ENCODE measurements around the gene SKI.
A peak's percentile ranks its signal among the peaks of the same experiment; 100 is the strongest.

Gene SKI

GRCh38 chr1:2334366-2334765, 106.2 kb downstream of the SKI start:
- no peak for DNase-seq

GRCh38 chr1:2334883-2335534, 106.9 kb downstream of the SKI start:
- no peak for DNase-seq

- no peak for DNase-seq
These were observed 107.8 kb downstream of the SKI start for GRCh38 chr1:2335721-2336455.

- no peak for DNase-seq
These were observed 108.4 kb downstream of the SKI start for GRCh38 chr1:2336499-2336898.

GRCh38 chr1:2337081-2337480, 109.0 kb downstream of the SKI start:
- DNase-seq: no peak

GRCh38 chr1:2337501-2337900, 109.4 kb downstream of the SKI start:
- DNase-seq: no peak

GRCh38 chr1:2339206-2340085, 111.3 kb downstream of the SKI start:
- DNase-seq: no peak

GRCh38 chr1:2340086-2340917, 112.2 kb downstream of the SKI start:
- DNase-seq: no peak

- DNase-seq: no peak
These were observed 112.8 kb downstream of the SKI start for GRCh38 chr1:2340918-2341254.

GRCh38 chr1:2341706-2342383, 113.7 kb downstream of the SKI start:
- no peak for DNase-seq

GRCh38 chr1:2342384-2343022, 114.4 kb downstream of the SKI start:
- no peak for DNase-seq

GRCh38 chr1:2343023-2343935, 115.2 kb downstream of the SKI start:
- peak in 5 of 58 donors; percentile 3 to 17 (median 12) for DNase-seq

GRCh38 chr1:2344121-2344681, 116.1 kb downstream of the SKI start:
- no peak for DNase-seq

GRCh38 chr1:2344744-2345296, 116.7 kb downstream of the SKI start:
- DNase-seq: no peak

- no peak for DNase-seq
These were observed 117.4 kb downstream of the SKI start for GRCh38 chr1:2345297-2346075.

- DNase-seq: no peak
These were observed 118.7 kb downstream of the SKI start for GRCh38 chr1:2346691-2347408.

GRCh38 chr1:2347409-2347785, 119.3 kb downstream of the SKI start:
- no peak for DNase-seq

All from anterior cingulate cortex (tissue), 58 donors.